GM12801 (cell line): ENCODE data around the gene PROX1.

ENCODE experiments used
- CTCF ChIP-seq: IDR thresholded peaks from one replicate; pipeline ENCODE4 v1.5.1; 2011; ENCODE audit warnings: control low read depth; ENCODE audit not compliant: insufficient read length; ENCODE audit errors: extremely low read depth

Gene PROX1

GRCh38 chr1:213995603-213996002 is 7.8 kb downstream of the PROX1 start:
- no peak for TF ChIP-seq CTCF

GRCh38 chr1:213996320-213997037 is 8.7 kb downstream of the PROX1 start:
- TF ChIP-seq CTCF, result no peak

GRCh38 chr1:213997038-213997771 is 9.4 kb downstream of the PROX1 start:
- no peak for TF ChIP-seq CTCF

GRCh38 chr1:213997772-213998107 is 10.0 kb downstream of the PROX1 start:
- TF ChIP-seq CTCF, result no peak

GRCh38 chr1:213998785-213999184 is 11.0 kb downstream of the PROX1 start:
- no peak for TF ChIP-seq CTCF

GRCh38 chr1:213999732-214000131 is 12.0 kb downstream of the PROX1 start:
- TF ChIP-seq CTCF, result no peak

- no peak for TF ChIP-seq CTCF
Observed at GRCh38 chr1:214002060-214002459, 14.3 kb downstream of the PROX1 start.
